HFF-Myc (cell line): ENCODE data around the gene SLC13A1.

ENCODE experiments used
- DNase-seq: peaks from one replicate; pipeline ENCODE4 v3.0.0-alpha.2; 2011; ENCODE audit warnings: low read depth; ENCODE audit errors: extremely low read depth
- H3K4me3 ChIP-seq: replicated peaks from 2 replicates; pipeline ENCODE4 v1.5.1; 2011; ENCODE audit warnings: low read depth, mild to moderate bottlenecking, control low read depth, low read length
- TF ChIP-seq, protein P1 (sequence below): IDR thresholded peaks from 2 replicates; pipeline ENCODE4 v1.5.1; 2012; ENCODE audit warnings: mild to moderate bottlenecking, low read depth, low read length, control low read depth; ENCODE audit errors: missing control alignments

Gene SLC13A1

DNA sequence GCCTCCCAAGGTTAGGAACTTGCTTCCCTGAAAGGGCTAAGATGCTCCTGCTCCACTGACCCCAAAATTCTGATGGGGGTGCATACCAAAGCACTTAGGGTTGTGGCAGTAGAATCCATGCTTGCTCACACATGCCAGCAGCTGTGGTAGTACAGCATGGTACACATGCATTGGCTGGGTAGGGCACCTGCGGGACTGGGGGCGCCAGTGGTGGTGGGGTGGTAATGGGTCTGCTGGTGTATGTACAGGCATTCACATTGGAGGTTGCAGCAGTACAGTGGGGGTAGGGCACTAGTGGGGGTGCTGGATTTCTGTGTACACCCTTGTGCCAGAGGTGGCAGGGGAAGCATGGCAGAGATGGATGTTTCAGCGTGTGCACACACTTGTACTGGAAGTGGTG is 132.0 kb downstream of the SLC13A1 start:
- TF ChIP-seq, protein P1, sequence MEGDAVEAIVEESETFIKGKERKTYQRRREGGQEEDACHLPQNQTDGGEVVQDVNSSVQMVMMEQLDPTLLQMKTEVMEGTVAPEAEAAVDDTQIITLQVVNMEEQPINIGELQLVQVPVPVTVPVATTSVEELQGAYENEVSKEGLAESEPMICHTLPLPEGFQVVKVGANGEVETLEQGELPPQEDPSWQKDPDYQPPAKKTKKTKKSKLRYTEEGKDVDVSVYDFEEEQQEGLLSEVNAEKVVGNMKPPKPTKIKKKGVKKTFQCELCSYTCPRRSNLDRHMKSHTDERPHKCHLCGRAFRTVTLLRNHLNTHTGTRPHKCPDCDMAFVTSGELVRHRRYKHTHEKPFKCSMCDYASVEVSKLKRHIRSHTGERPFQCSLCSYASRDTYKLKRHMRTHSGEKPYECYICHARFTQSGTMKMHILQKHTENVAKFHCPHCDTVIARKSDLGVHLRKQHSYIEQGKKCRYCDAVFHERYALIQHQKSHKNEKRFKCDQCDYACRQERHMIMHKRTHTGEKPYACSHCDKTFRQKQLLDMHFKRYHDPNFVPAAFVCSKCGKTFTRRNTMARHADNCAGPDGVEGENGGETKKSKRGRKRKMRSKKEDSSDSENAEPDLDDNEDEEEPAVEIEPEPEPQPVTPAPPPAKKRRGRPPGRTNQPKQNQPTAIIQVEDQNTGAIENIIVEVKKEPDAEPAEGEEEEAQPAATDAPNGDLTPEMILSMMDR = no peak
- no peak overlapping the region for H3K4me3 ChIP-seq
- no peak for DNase-seq
